Measurements from ENCODE around the gene DICER1. TPM values are rescaled to one million over a fixed set of nuclear protein-coding genes. Genes with fewer than 3 reads are reported as not detected.

Gene DICER1
- total RNA-seq, 1 donor from 2014 or later = 43.6 TPM

GRCh38 chr14:95039993-95040348, 117.4 kb downstream of the DICER1 start:
- H3K4me3 ChIP-seq (ENCODE audit: low read depth, low read length) = no peak overlapping the region
- DNase-seq (ENCODE audit: low read depth) = no peak
- H3K27me3 ChIP-seq (ENCODE audit: control insufficient read depth, insufficient read depth, low read length) = no peaks in the 10 kb centered on the region
- TF ChIP-seq CTCF (IDR thresholded peaks at IDR 0.05; ENCODE audit: insufficient read depth, low read length, poor library complexity, severe bottlenecking) = no peak
- no peaks in the 10 kb centered on the region for H3K36me3 ChIP-seq (ENCODE audit: control insufficient read depth, insufficient read depth, low read length)

GRCh38 chr14:95039259-95039992, 117.9 kb downstream of the DICER1 start:
- TF ChIP-seq CTCF (IDR thresholded peaks at IDR 0.05; ENCODE audit: insufficient read depth, low read length, poor library complexity, severe bottlenecking) = no peak
- H3K36me3 ChIP-seq (ENCODE audit: control insufficient read depth, insufficient read depth, low read length) = no peaks in the 10 kb centered on the region
- no peaks in the 10 kb centered on the region for H3K27me3 ChIP-seq (ENCODE audit: control insufficient read depth, insufficient read depth, low read length)
- H3K4me3 ChIP-seq (ENCODE audit: low read depth, low read length) = no peak overlapping the region
- no peak for DNase-seq (ENCODE audit: low read depth)

DNA sequence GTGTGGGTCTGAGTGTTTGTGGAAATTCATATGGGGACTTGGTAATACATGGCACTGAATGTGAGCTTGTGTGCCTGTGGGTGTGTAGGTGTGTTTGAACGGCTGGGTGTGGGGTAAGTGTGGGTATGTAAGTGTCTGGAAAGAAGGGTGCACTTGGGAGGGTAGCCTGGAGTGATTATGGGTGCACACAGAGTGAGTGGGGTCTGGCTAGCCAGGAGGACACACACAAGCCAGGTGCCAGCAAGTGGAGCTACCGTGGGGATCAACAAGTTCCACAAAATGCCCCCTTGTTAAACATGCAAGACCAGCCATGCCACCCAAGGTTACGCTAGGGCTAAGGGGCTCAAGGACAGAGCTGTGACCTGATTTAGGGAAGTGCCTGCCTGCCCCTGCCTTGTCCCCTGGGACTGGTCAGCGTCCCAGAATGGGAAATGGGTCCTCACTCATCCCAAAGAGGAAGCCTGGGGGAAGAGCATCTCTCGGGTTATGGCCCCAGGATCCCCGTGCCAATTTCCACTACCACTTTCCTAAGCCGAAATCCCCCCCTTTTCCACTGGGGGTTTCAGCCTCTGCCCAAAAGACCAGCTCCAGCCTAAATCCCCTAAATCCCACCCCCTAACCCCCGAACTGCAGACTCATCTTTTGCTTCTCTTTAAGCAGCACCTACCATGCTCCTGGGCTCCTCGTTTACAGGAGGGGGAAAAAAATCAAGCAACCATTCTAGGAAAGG, 118.6 kb downstream of the DICER1 start:
- Histone ChIP-seq H3K36me3 (ENCODE audit: control insufficient read depth, insufficient read depth, low read length) (no peaks in the 10 kb centered on the region), H3K27me3 (ENCODE audit: control insufficient read depth, insufficient read depth, low read length) (no peaks in the 10 kb centered on the region), H3K4me3 (ENCODE audit: low read depth, low read length) (no peak overlapping the region)
- DNase-seq (ENCODE audit: low read depth) = no peak
- no peak for TF ChIP-seq CTCF (IDR thresholded peaks at IDR 0.05; ENCODE audit: insufficient read depth, low read length, poor library complexity, severe bottlenecking)

DNA sequence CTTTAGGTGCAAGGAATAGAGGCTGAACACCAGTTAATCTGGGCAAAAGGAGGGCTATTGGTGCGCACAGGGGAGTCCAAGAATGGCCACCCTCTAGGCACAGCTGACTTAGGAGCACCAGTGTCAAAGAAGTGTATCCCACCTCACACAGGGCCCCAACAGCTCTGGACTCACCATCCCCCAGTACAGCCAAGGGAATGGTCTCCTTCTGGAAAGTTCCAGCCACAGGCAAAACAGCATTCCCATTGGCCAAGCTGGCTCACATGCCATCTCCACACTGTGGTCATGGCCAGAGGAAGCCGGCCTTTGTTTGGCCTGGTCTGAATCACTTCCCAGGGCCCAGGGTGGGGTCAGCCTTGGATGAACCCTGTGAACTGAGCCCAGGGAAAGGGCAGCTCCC, 120.1 kb downstream of the DICER1 start:
- TF ChIP-seq CTCF (IDR thresholded peaks at IDR 0.05; ENCODE audit: insufficient read depth, low read length, poor library complexity, severe bottlenecking) = no peak
- DNase-seq (ENCODE audit: low read depth) = no peak
- Histone ChIP-seq H3K4me3 (ENCODE audit: low read depth, low read length) (no peak overlapping the region), H3K27me3 (ENCODE audit: control insufficient read depth, insufficient read depth, low read length) (no peaks in the 10 kb centered on the region), H3K36me3 (ENCODE audit: control insufficient read depth, insufficient read depth, low read length) (no peaks in the 10 kb centered on the region)

Other genes with a start within 250 kb of the DICER1 start
- gene CLMN, start 162.4 kb upstream of the DICER1 start, total RNA-seq = 9.5 and 9.8 TPM in 2 replicates